Ramos (cell line): ENCODE results near the gene RHNO1.
"Not testable (repeated sequence)": the region's sequence is repeated elsewhere in the genome, so short reads cannot be mapped to it uniquely, and the experiment has no call there.

ENCODE experiments used
- in situ Hi-C: fragments of 300-500 bp; cut with MboI; formaldehyde crosslinking; loops from one replicate; pipeline ENCODE4 v1.14.3; 2022; ENCODE audit warnings: low sequenced_read_pairs; ENCODE audit not compliant: unreplicated experiment

The RHNO1 gene

GRCh38 chr12:2857576-2857975, 19.4 kb upstream of the RHNO1 start:
- in situ Hi-C loops = no loop called here

- in situ Hi-C loops = no loop called here
Measured at GRCh38 chr12:2858334-2858733, 18.7 kb upstream of the RHNO1 start.

- in situ Hi-C loops = no loop called here
Measured at GRCh38 chr12:2858944-2859421, 18.0 kb upstream of the RHNO1 start.

GRCh38 chr12:2860170-2860569, 16.9 kb upstream of the RHNO1 start:
- in situ Hi-C loops = no loop called here

- in situ Hi-C loops = no loop called here
Measured at GRCh38 chr12:2862876-2863275, 14.1 kb upstream of the RHNO1 start.

- in situ Hi-C loops = not testable (repeated sequence)
Measured at GRCh38 chr12:2863402-2863801, 13.6 kb upstream of the RHNO1 start.

GRCh38 chr12:2864198-2864597, 12.8 kb upstream of the RHNO1 start:
- in situ Hi-C loops = no loop called here

- in situ Hi-C loops = not testable (repeated sequence)
Measured at GRCh38 chr12:2868986-2869632, 7.9 kb upstream of the RHNO1 start.

GRCh38 chr12:2876431-2877046, 484 bp upstream of the RHNO1 start:
- in situ Hi-C loops = no loop called here

GRCh38 chr12:2877953-2878732, 1.1 kb downstream of the RHNO1 start:
- in situ Hi-C loops = no loop called here

- in situ Hi-C loops = no loop called here
Measured at GRCh38 chr12:2879853-2880252, 2.8 kb downstream of the RHNO1 start.

- in situ Hi-C loops = no loop called here
Measured at GRCh38 chr12:2884810-2885209, 7.8 kb downstream of the RHNO1 start.

- in situ Hi-C loops = no loop called here
Measured at GRCh38 chr12:2886768-2887450, 9.9 kb downstream of the RHNO1 start.

GRCh38 chr12:2890001-2890387, 13.0 kb downstream of the RHNO1 start:
- in situ Hi-C loops = no loop called here

GRCh38 chr12:2890388-2891239, 13.6 kb downstream of the RHNO1 start, which contains the start of gene TULP3:
Gene TULP3 (plus strand): TSS chr12:2890891. CDS start chr12:2890948, 57 bp downstream.
- in situ Hi-C loops = no loop called here

GRCh38 chr12:2891240-2892053, 14.4 kb downstream of the RHNO1 start:
- in situ Hi-C loops = no loop called here

GRCh38 chr12:2892246-2892645, 15.2 kb downstream of the RHNO1 start:
- in situ Hi-C loops = no loop called here

GRCh38 chr12:2893007-2893406, 16.0 kb downstream of the RHNO1 start:
- in situ Hi-C loops = no loop called here

- in situ Hi-C loops = no loop called here
Measured at GRCh38 chr12:2895051-2895451, 18.0 kb downstream of the RHNO1 start.
